H1 (cell line): ENCODE measurements around the gene AP1M1. TPM values are rescaled to one million over a fixed set of nuclear protein-coding genes. Genes with fewer than 3 reads are reported as not detected.

Experiments used
- CTCF ChIA-PET: fragments of 300-600 bp; sonication (Branson Sonifier 250); formaldehyde crosslinking; loops from one replicate; lab custom pipeline; 2021; ENCODE audit not compliant: partially characterized antibody; lab: Charles Lee
- POLR2A ChIA-PET: fragments of 300-600 bp; sonication (Branson Sonifier 250); formaldehyde crosslinking; loops from one replicate; lab custom pipeline; 2021; ENCODE audit warnings: inconsistent platforms; ENCODE audit not compliant: partially characterized antibody; lab: Charles Lee
- DNase-seq, 2 experiments: peaks; one replicate each; pipeline versions ENCODE4 v3.0.0 to v3.0.0-alpha.2; 2010 to 2022; ENCODE audit warnings: low spot score in 2 of 2, low read depth in 1 of 2, mixed read lengths in 1 of 2
- FAIRE-seq: peaks from 2 replicates; lab custom pipeline; 2011; peaks lifted over from hg19 to GRCh38; lab: Jason Lieb, UNC
- H2AFZ ChIP-seq: 2 replicates; pipeline ENCODE4 v1.8.1; 2012; ENCODE audit warnings: low read length, inconsistent platforms
- H2AK5ac ChIP-seq: 2 replicates; pipeline ENCODE4 v1.6.1; 2013; ENCODE audit warnings: low read depth, low read length
- H2BK120ac ChIP-seq: replicated peaks from 2 replicates; pipeline ENCODE3; 2013; ENCODE audit warnings: low read depth, low read length, inconsistent platforms
- H2BK12ac ChIP-seq: 2 replicates; pipeline ENCODE4 v1.6.1; 2013; ENCODE audit warnings: low read depth, low read length
- H2BK15ac ChIP-seq: 2 replicates; pipeline ENCODE4 v1.6.1; 2013; ENCODE audit warnings: low read length
- H2BK20ac ChIP-seq: 2 replicates; pipeline ENCODE4 v1.6.1; 2013; ENCODE audit warnings: low read length
- H2BK5ac ChIP-seq: 2 replicates; pipeline ENCODE4 v1.6.1; 2013; ENCODE audit warnings: low read depth, low read length
- H3K14ac ChIP-seq: 2 replicates; pipeline ENCODE4 v1.6.1; 2013; ENCODE audit warnings: inconsistent platforms; ENCODE audit not compliant: insufficient read length
- H3K18ac ChIP-seq: 2 replicates; pipeline ENCODE4 v1.6.1; 2013; ENCODE audit warnings: low read length; ENCODE audit errors: extremely low read depth
- H3K23ac ChIP-seq: 2 replicates; pipeline ENCODE4 v1.6.1; 2013; ENCODE audit warnings: inconsistent platforms; ENCODE audit not compliant: insufficient read length
- H3K23me2 ChIP-seq: 2 replicates; pipeline ENCODE4 v1.6.1; 2013; ENCODE audit warnings: low read depth, low read length
- H3K27ac ChIP-seq: 2 replicates; pipeline ENCODE4 v1.6.1; 2011; ENCODE audit warnings: low read depth, low read length, inconsistent platforms
- H3K27me3 ChIP-seq, 4 experiments: replicated peaks in 1 of 4; 1 replicate in 1 of 4; 2 replicates in 3 of 4; pipeline versions ENCODE4 v1.6.1 to v1.8.1; 2011 to 2013; ENCODE audit warnings: low read length in 3 of 4, mild to moderate bottlenecking in 3 of 4, inconsistent platforms in 2 of 4, mixed read lengths in 2 of 4, moderate library complexity in 1 of 4; ENCODE audit not compliant: control insufficient read depth in 3 of 4, insufficient read depth in 3 of 4; ENCODE audit errors: extremely low read depth in 1 of 4
- H3K36me3 ChIP-seq, 4 experiments: 2 replicates each; pipeline versions ENCODE4 v1.6.1 to v1.8.1; 2011 to 2013; ENCODE audit warnings: mild to moderate bottlenecking in 4 of 4, low read length in 3 of 4, moderate library complexity in 2 of 4, control low read depth in 1 of 4, inconsistent platforms in 1 of 4; ENCODE audit not compliant: insufficient read depth in 4 of 4, control insufficient read depth in 2 of 4
- H3K4ac ChIP-seq: replicated peaks from 2 replicates; pipeline ENCODE3; 2013; ENCODE audit warnings: low read length, low read depth, mixed read lengths, inconsistent platforms; ENCODE audit not compliant: insufficient read length
- H3K4me1 ChIP-seq, 4 experiments: replicated peaks in 1 of 4; 1 replicate in 1 of 4; 2 replicates in 3 of 4; pipeline versions ENCODE4 v1.6.1 to v1.8.1; 2011 to 2013; ENCODE audit warnings: low read length in 3 of 4, inconsistent platforms in 2 of 4, mixed read lengths in 1 of 4; ENCODE audit not compliant: insufficient read depth in 4 of 4, control insufficient read depth in 3 of 4
- H3K4me2 ChIP-seq, 2 experiments: 2 replicates each; pipeline versions ENCODE4 v1.6.1 to v1.8.1; 2011 to 2013; ENCODE audit warnings: low read depth in 2 of 2, low read length in 2 of 2, control low read depth in 1 of 2, inconsistent platforms in 1 of 2, mild to moderate bottlenecking in 1 of 2; ENCODE audit not compliant: insufficient read depth in 1 of 2
- H3K4me3 ChIP-seq, 4 experiments: fragments of 200-600, 300-600 bp in 1 of 4; sonication (generic), shearing (Covaris generic), sonication (Bioruptor Twin) in 1 of 4; 2 replicates each; pipeline versions ENCODE4 v1.5.1 to v1.8.1; 2011 to 2016; ENCODE audit warnings: low read length in 4 of 4, low read depth in 3 of 4, control low read depth in 2 of 4, inconsistent platforms in 2 of 4, mild to moderate bottlenecking in 2 of 4, mixed read lengths in 1 of 4, moderate library complexity in 1 of 4; ENCODE audit not compliant: insufficient read depth in 2 of 4; ENCODE audit errors: extremely low read depth in 1 of 4
- H3K56ac ChIP-seq: replicated peaks from 2 replicates; pipeline ENCODE3; 2013; ENCODE audit warnings: low read depth, mild to moderate bottlenecking, mixed read lengths, low read length, inconsistent platforms; ENCODE audit not compliant: insufficient read length
- H3K79me1 ChIP-seq: 2 replicates; pipeline ENCODE4 v1.6.1; 2013; ENCODE audit warnings: low read depth, low read length, control low read depth
- H3K79me2 ChIP-seq, 2 experiments: 2 replicates each; pipeline versions ENCODE4 v1.6.1 to v1.8.1; 2012 to 2013; ENCODE audit warnings: low read length in 2 of 2, mild to moderate bottlenecking in 2 of 2, inconsistent platforms in 1 of 2; ENCODE audit not compliant: insufficient read depth in 2 of 2, control insufficient read depth in 1 of 2
- H3K9ac ChIP-seq, 4 experiments: replicated peaks in 1 of 4; 1 replicate in 1 of 4; 2 replicates in 3 of 4; pipeline versions ENCODE4 v1.6.1 to v1.8.1; 2011 to 2013; ENCODE audit warnings: low read depth in 3 of 4, low read length in 3 of 4, control low read depth in 2 of 4, mild to moderate bottlenecking in 2 of 4, moderate library complexity in 2 of 4, inconsistent platforms in 1 of 4; ENCODE audit errors: extremely low read depth in 1 of 4
- H3K9me3 ChIP-seq, 2 experiments: 2 replicates each; pipeline versions ENCODE4 v1.6.1 to v1.8.1; 2012 to 2013; ENCODE audit warnings: mild to moderate bottlenecking in 2 of 2, moderate library complexity in 2 of 2, control low read depth in 1 of 2, inconsistent platforms in 1 of 2, low read depth in 1 of 2, low read length in 1 of 2, mixed read lengths in 1 of 2; ENCODE audit not compliant: insufficient read depth in 2 of 2
- H4K20me1 ChIP-seq, 2 experiments: replicated peaks in 1 of 2; 2 replicates each; pipeline versions ENCODE3 to v1.8.1; 2011 to 2013; ENCODE audit warnings: inconsistent platforms in 2 of 2, low read length in 2 of 2, mild to moderate bottlenecking in 1 of 2; ENCODE audit not compliant: insufficient read depth in 2 of 2, control insufficient read depth in 1 of 2
- H4K5ac ChIP-seq: 2 replicates; pipeline ENCODE4 v1.6.1; 2013; ENCODE audit warnings: low read length, low read depth, mixed read lengths, inconsistent platforms; ENCODE audit not compliant: insufficient read length
- H4K8ac ChIP-seq: 2 replicates; pipeline ENCODE4 v1.8.0; 2013; ENCODE audit warnings: mild to moderate bottlenecking, moderate library complexity, low read length, inconsistent platforms; ENCODE audit not compliant: insufficient read depth; ENCODE audit errors: extremely low read depth
- H4K91ac ChIP-seq: replicated peaks from 2 replicates; pipeline ENCODE3; 2013; ENCODE audit warnings: low read length, mixed read lengths, inconsistent platforms; ENCODE audit not compliant: insufficient read length
- ASH2L ChIP-seq: fragments of 200-600, 300-600 bp; sonication (generic); IDR thresholded peaks from one replicate; pipeline ENCODE4 v1.7.1; 2017; ENCODE audit warnings: low read length
- BCL11A ChIP-seq, 2 experiments: IDR thresholded peaks; one replicate each; pipeline ENCODE4 v1.6.1; 2011; ENCODE audit warnings: low read depth in 2 of 2, low read length in 2 of 2, mild to moderate bottlenecking in 2 of 2
- BRCA1 ChIP-seq: IDR thresholded peaks from 2 replicates; pipeline ENCODE4 v1.6.1; 2012; ENCODE audit warnings: low read depth, low read length, improper control_type of control experiment
- CHD2 ChIP-seq: IDR thresholded peaks from 2 replicates; pipeline ENCODE4 v1.6.1; 2012; ENCODE audit warnings: low read length, improper control_type of control experiment
- E2F6 ChIP-seq: IDR thresholded peaks from 2 replicates; pipeline ENCODE4 v1.6.1; 2012; ENCODE audit warnings: inconsistent platforms
- EP300 ChIP-seq, 2 experiments: IDR thresholded peaks; 1 replicate in 1 of 2; 2 replicates in 1 of 2; pipeline ENCODE4 v1.6.1; 2011 to 2012; ENCODE audit warnings: low read depth in 2 of 2, low read length in 2 of 2, mild to moderate bottlenecking in 2 of 2, borderline replicate concordance in 1 of 2, inconsistent platforms in 1 of 2, moderate library complexity in 1 of 2
- FOSL1 ChIP-seq: IDR thresholded peaks from 2 replicates; pipeline ENCODE4 v1.6.1; 2011; ENCODE audit warnings: mild to moderate bottlenecking, low read depth, low read length, moderate library complexity; ENCODE audit not compliant: insufficient read depth
- JUND ChIP-seq: IDR thresholded peaks from 2 replicates; pipeline ENCODE4 v1.6.1; 2011; ENCODE audit warnings: mild to moderate bottlenecking, improper control_type of control experiment, low read length
- POLR2AphosphoS5 ChIP-seq: IDR thresholded peaks from 2 replicates; pipeline ENCODE4 v1.6.1; 2011; ENCODE audit warnings: low read depth, low read length
- POU5F1 ChIP-seq: IDR thresholded peaks from 2 replicates; pipeline ENCODE4 v1.6.1; 2011; ENCODE audit warnings: low read depth, mild to moderate bottlenecking, low read length, moderate library complexity
- TEAD4 ChIP-seq: IDR thresholded peaks from 2 replicates; pipeline ENCODE4 v1.6.1; 2012; ENCODE audit warnings: low read depth, low read length, inconsistent platforms, mixed read lengths
- YY1 ChIP-seq: IDR thresholded peaks from 2 replicates; pipeline ENCODE4 v1.6.1; 2011; ENCODE audit warnings: low read depth, mild to moderate bottlenecking, low read length
- WGBS, 2 experiments: shearing (Covaris generic) in 1 of 2; methylation state at CpG; one replicate each; pipeline versions ENCODE4 v1.1.6 to v1.1.7; 2013 to 2015; ENCODE audit warnings: low lambda C conversion rate in 2 of 2, mixed read lengths in 2 of 2, inconsistent platforms in 1 of 2, low coverage in 1 of 2, missing lambda C conversion rate in 1 of 2; ENCODE audit not compliant: insufficient replicate concordance in 2 of 2, insufficient coverage in 1 of 2, insufficient read length in 1 of 2; ENCODE audit errors: extremely low coverage in 1 of 2, missing lambda C conversion rate in 1 of 2; 5-methylcytosine and 5-hydroxymethylcytosine counted together
- polyA plus RNA-seq, 7 experiments: library from polyadenylated mRNA; depleted of rRNA in 3 of 7; stranded (reverse) in 5 of 7; unstranded in 2 of 7; fragments of >200 nt in 5 of 7; fragments of 200-250 nt in 2 of 7; gene quantifications; 1 replicate in 5 of 7; 2 replicates in 1 of 7; 4 replicates in 1 of 7; pipeline versions ENCODE4 v1.2.1 to v1.2.3, GENCODE V29; 2011 to 2013; ENCODE audit warnings: missing spikeins in 2 of 7, mixed read lengths in 2 of 7
- total RNA-seq: library from RNA; stranded (reverse); fragmentation: NEBNext Ultra II Directional; extraction: Animal tissue kit (Norgen Biotek cat#: 25700); gene quantifications from 2 replicates; pipeline ENCODE4 v1.2.1, GENCODE V29; 2021

The AP1M1 gene
- total and polyA plus RNA-seq, 2 of the 8 experiments (the other 6 are each of a cell fraction or from before 2014, with no cell fraction given), result 30.9 to 37.5 TPM

DNA sequence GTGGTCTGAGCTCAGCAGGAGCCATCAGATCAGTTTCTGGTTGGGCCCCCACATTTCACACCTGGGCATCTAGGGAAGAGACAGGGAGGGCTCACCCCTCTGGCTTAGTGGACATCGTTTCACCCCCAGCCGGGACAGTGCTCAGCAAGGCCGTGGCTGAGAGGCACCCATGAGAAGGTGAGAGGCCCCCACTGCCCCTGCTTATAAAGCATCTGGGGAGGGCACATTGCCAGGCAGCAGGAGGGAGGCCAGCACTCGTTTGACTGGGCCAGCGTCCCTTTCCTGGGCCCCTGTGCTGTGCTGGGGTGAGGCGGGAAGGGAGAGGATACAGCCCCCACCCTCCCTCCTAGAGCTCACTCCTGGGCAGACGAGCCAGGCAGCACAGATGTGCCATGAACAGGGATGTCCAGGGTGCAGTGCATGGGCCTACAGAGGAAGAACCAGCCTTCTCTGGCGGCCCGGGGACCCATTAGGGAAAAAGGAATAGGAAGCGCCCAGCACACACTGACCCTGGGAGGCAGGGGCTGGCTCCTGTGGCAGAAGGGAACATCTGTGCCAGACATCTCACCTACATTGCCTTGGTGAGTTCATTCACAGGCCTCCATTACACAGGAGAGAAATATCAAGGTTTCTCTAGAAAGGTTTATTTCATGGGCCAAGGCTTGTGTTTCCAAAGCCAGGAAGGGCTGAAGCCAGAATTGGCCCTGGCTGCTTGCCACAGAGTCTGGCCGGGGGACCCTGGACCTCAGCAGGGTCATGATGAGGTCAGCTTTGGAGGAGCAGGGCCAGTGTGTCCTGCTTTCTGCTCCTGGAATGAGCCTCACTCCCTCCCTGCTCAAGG is 7.7 kb downstream of the AP1M1 start:
- H3K79me2 ChIP-seq, result no peaks in the 10 kb centered on the region
- peaks cover 2 to 6% of the 10 kb centered on the region in 2 experiments for H4K20me1 ChIP-seq
- FAIRE-seq (no peak), DNase-seq (no peak)
- H2BK12ac ChIP-seq, result no peak overlapping the region
- no peaks in the 10 kb centered on the region; the same call in 1 of the 2 replicates for H3K79me1 ChIP-seq
- CTCF ChIA-PET, result interaction anchor here (0.6 to 0.8 kb wide), 3 partner anchors 20 to 454 kb away, joined by 3 read pairs; partner anchors contain the start of gene FAM32A
- no peaks in the 10 kb centered on the region for H3K27me3 ChIP-seq
- H3K36me3 ChIP-seq, result peaks cover 0 to 11% (median 3%) of the 10 kb centered on the region in 4 experiments; a peak in 4 of 8 replicates
- H3K4me3 ChIP-seq, result no peak overlapping the region
- H3K56ac ChIP-seq, result no peak overlapping the region
- no peak overlapping the region for H4K91ac ChIP-seq
- H2BK5ac ChIP-seq, result no peak overlapping the region
- no peaks in the 10 kb centered on the region for H3K9me3 ChIP-seq
- no peak overlapping the region for H4K8ac ChIP-seq
- H3K23ac ChIP-seq, result no peak overlapping the region
- no peak overlapping the region for H2AK5ac ChIP-seq
- no peak overlapping the region for H3K18ac ChIP-seq
- no peak overlapping the region for H3K4me2 ChIP-seq
- no peak overlapping the region for H2AFZ ChIP-seq
- H2BK120ac ChIP-seq, result no peak overlapping the region
- no peak overlapping the region for H3K14ac ChIP-seq
- H3K27ac ChIP-seq, result no peak overlapping the region
- no peak overlapping the region for H3K9ac ChIP-seq
- H4K5ac ChIP-seq, result no peak overlapping the region
- H3K4me1 ChIP-seq, result no peaks in the 10 kb centered on the region
- H2BK20ac ChIP-seq, result no peak overlapping the region
- no peak overlapping the region for H2BK15ac ChIP-seq
- POLR2A ChIA-PET, result interaction anchor here (1.2 kb wide), 1 partner anchor 18 kb away, joined by 3 read pairs; no protein-coding TSS in a partner anchor
- no peaks in the 10 kb centered on the region for H3K23me2 ChIP-seq
- WGBS, 2 experiments, result 91% methylated on average over 11 of the region's 11 CpGs; no CpG with 5 or more reads in 1 of the 2 experiments
- H3K4ac ChIP-seq, result no peak overlapping the region
- TF ChIP-seq POLR2AphosphoS5 (no peak), TEAD4 (no peak), BRCA1 (no peak), CHD2 (no peak), EP300 (IDR thresholded peaks at IDR 0.05; ENCODE audit: borderline replicate concordance in 1 of 2, low read depth in 2 of 2, low read length in 2 of 2) (no peak), ASH2L (no peak), POU5F1 (no peak), JUND (no peak), YY1 (no peak), FOSL1 (no peak), E2F6 (no peak), BCL11A (IDR thresholded peaks at IDR 0.05; ENCODE audit: low read depth in 2 of 2, low read length in 2 of 2) (no peak)
